Measurements from ENCODE around the gene DUSP6. TPM values are rescaled to one million over a fixed set of nuclear protein-coding genes. Genes with fewer than 3 reads are reported as not detected.
A peak's percentile ranks its signal among the peaks of the same experiment; 100 is the strongest.

DUSP6 gene
- total RNA-seq, 1 donor = 75.1 TPM

- H3K4me3 ChIP-seq (ENCODE audit: low read depth, low read length) = no peak overlapping the region
- DNase-seq (ENCODE audit: low read depth) = no peak
- TF ChIP-seq CTCF (IDR thresholded peaks at IDR 0.05; ENCODE audit: insufficient read depth, low read depth, low read length) = no peak
Measured at GRCh38 chr12:89357297-89357730, 5.0 kb upstream of the DUSP6 start.

- no peak for TF ChIP-seq CTCF (IDR thresholded peaks at IDR 0.05; ENCODE audit: insufficient read depth, low read depth, low read length)
- no peak overlapping the region for H3K4me3 ChIP-seq (ENCODE audit: low read depth, low read length)
- DNase-seq (ENCODE audit: low read depth) = no peak
Measured at GRCh38 chr12:89356069-89356665, 3.9 kb upstream of the DUSP6 start.

- peak; percentile 26 for TF ChIP-seq CTCF (IDR thresholded peaks at IDR 0.05; ENCODE audit: insufficient read depth, low read depth, low read length)
- H3K4me3 ChIP-seq (ENCODE audit: low read depth, low read length) = peak overlapping the region; percentile 96
- DNase-seq (ENCODE audit: low read depth) = no peak
Measured at GRCh38 chr12:89355243-89356068, 3.2 kb upstream of the DUSP6 start.

GRCh38 chr12:89354612-89355067 is 2.3 kb upstream of the DUSP6 start:
- TF ChIP-seq CTCF (IDR thresholded peaks at IDR 0.05; ENCODE audit: insufficient read depth, low read depth, low read length) = no peak
- no peak for DNase-seq (ENCODE audit: low read depth)
- H3K4me3 ChIP-seq (ENCODE audit: low read depth, low read length) = peak overlapping the region; percentile 96

GRCh38 chr12:89353823-89354611 is 1.7 kb upstream of the DUSP6 start:
- no peak for TF ChIP-seq CTCF (IDR thresholded peaks at IDR 0.05; ENCODE audit: insufficient read depth, low read depth, low read length)
- H3K4me3 ChIP-seq (ENCODE audit: low read depth, low read length) = peak overlapping the region; percentile 96
- peak; percentile 64 for DNase-seq (ENCODE audit: low read depth)

GRCh38 chr12:89353188-89353822 is 1.0 kb upstream of the DUSP6 start:
- DNase-seq (ENCODE audit: low read depth) = no peak
- no peak for TF ChIP-seq CTCF (IDR thresholded peaks at IDR 0.05; ENCODE audit: insufficient read depth, low read depth, low read length)
- peak overlapping the region; percentile 96 for H3K4me3 ChIP-seq (ENCODE audit: low read depth, low read length)

All from fibroblast of villous mesenchyme (primary cell).